WERI-Rb-1 (cell line): ENCODE data around the gene CRYL1.

Experiments used
- DNase-seq: peaks from one replicate; pipeline ENCODE4 v3.0.0-alpha.2; 2020
- H3K27ac ChIP-seq: fragments of 250-450 bp; sonication (Bioruptor Pico); 2 replicates; pipeline ENCODE4 v1.5.1; 2020; ENCODE audit warnings: mild to moderate bottlenecking, moderate library complexity
- H3K27me3 ChIP-seq: fragments of 250-450 bp; sonication (Bioruptor Pico); 2 replicates; pipeline ENCODE4 v1.5.1; 2021; ENCODE audit warnings: mild to moderate bottlenecking, low read depth, moderate library complexity; ENCODE audit not compliant: insufficient read depth, severe bottlenecking
- H3K36me3 ChIP-seq: fragments of 250-450 bp; sonication (Bioruptor Pico); 2 replicates; pipeline ENCODE4 v1.5.1; 2020; ENCODE audit warnings: mild to moderate bottlenecking, moderate library complexity
- H3K4me3 ChIP-seq: 2 replicates; pipeline ENCODE4 v1.5.1; 2011; ENCODE audit warnings: low read depth, mild to moderate bottlenecking, control low read depth, low read length
- H3K9me3 ChIP-seq: fragments of 250-450 bp; sonication (Bioruptor Pico); 2 replicates; pipeline ENCODE4 v1.5.1; 2021; ENCODE audit warnings: mild to moderate bottlenecking, moderate library complexity; ENCODE audit not compliant: severe bottlenecking
- TF ChIP-seq, protein P1 (sequence below): IDR thresholded peaks from 2 replicates; pipeline ENCODE4 v1.5.1; 2011; ENCODE audit warnings: low read depth, mild to moderate bottlenecking, control low read depth, inconsistent platforms, low read length

Gene CRYL1

DNA sequence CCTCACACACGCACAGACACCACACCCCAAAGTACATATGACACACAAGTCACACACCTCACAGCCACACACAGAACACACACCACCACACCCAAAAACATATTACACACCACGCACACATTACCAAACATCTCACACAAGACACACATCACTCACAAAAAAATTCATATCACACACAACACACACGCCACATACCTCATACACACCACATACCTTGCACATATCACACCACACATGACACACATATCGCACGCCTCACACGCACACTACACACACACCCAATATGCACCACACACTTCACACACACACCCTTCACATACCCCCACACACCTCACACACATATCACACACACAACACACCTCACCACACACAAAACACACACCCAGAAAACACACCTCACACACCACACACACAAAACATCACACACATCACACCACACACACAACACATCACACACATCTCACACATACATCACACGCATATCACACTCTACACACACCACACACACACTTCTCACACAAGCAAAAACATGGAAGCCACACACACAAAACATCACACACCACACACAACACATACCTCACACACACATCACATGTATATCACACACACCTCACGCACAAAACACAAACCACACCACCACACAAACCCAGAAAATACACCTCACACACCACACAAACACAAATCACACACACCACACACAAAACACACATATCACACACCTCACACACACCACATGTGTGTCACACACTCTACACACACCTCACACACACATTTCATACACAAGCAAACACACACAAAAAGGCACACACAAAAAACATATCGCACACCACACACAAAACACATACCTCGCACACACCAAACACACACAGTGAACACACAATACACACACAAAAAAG is 132.1 kb downstream of the CRYL1 start:
- H3K27ac ChIP-seq: no peak overlapping the region
- TF ChIP-seq, protein P1, sequence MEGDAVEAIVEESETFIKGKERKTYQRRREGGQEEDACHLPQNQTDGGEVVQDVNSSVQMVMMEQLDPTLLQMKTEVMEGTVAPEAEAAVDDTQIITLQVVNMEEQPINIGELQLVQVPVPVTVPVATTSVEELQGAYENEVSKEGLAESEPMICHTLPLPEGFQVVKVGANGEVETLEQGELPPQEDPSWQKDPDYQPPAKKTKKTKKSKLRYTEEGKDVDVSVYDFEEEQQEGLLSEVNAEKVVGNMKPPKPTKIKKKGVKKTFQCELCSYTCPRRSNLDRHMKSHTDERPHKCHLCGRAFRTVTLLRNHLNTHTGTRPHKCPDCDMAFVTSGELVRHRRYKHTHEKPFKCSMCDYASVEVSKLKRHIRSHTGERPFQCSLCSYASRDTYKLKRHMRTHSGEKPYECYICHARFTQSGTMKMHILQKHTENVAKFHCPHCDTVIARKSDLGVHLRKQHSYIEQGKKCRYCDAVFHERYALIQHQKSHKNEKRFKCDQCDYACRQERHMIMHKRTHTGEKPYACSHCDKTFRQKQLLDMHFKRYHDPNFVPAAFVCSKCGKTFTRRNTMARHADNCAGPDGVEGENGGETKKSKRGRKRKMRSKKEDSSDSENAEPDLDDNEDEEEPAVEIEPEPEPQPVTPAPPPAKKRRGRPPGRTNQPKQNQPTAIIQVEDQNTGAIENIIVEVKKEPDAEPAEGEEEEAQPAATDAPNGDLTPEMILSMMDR: no peak

DNA sequence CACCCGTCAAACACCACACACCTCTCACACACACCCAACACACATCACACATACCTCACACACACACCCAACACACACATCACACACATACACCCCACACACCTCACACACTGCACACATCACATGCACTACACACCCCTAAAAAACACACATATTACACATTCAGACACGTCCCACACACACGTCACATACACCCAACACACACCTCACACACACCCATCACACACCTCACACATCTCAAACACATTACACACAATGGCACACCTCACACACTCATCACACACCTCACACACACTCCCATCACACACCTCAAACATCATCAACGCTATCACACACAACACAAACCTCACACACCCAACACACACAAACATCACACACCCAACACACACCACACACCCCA is 133.1 kb downstream of the CRYL1 start:
- TF ChIP-seq, protein P1: no peak
- H3K9me3 ChIP-seq: peaks cover 14% of the 10 kb centered on the region
- no peak overlapping the region for H3K27ac ChIP-seq

More for the DNA sequence above, 132.1 kb downstream of the CRYL1 start:
- no peak overlapping the region for H3K4me3 ChIP-seq
- no peaks in the 10 kb centered on the region for H3K36me3 ChIP-seq
- DNase-seq: no peak
- H3K27me3 ChIP-seq: peaks cover 63% of the 10 kb centered on the region
- peaks cover 14% of the 10 kb centered on the region for H3K9me3 ChIP-seq

GRCh38 chr13:20391597-20392452 is 133.8 kb downstream of the CRYL1 start:
- Histone ChIP-seq H3K36me3 (no peaks in the 10 kb centered on the region), H3K4me3 (no peak overlapping the region), H3K9me3 (peaks cover 12% of the 10 kb centered on the region), H3K27me3 (peaks cover 64% of the 10 kb centered on the region), H3K27ac (no peak overlapping the region)
- TF ChIP-seq, protein P1: no peak
- DNase-seq: no peak

More for the DNA sequence above, 133.1 kb downstream of the CRYL1 start:
- H3K36me3 ChIP-seq: no peaks in the 10 kb centered on the region
- DNase-seq: no peak
- H3K4me3 ChIP-seq: no peak overlapping the region
- peaks cover 63% of the 10 kb centered on the region for H3K27me3 ChIP-seq

GRCh38 chr13:20390526-20391175 is 135.0 kb downstream of the CRYL1 start:
- Histone ChIP-seq H3K9me3 (peaks cover 9% of the 10 kb centered on the region), H3K4me3 (no peak overlapping the region), H3K36me3 (no peaks in the 10 kb centered on the region), H3K27me3 (peaks cover 69% of the 10 kb centered on the region), H3K27ac (no peak overlapping the region)
- no peak for DNase-seq
- TF ChIP-seq, protein P1: no peak

DNA sequence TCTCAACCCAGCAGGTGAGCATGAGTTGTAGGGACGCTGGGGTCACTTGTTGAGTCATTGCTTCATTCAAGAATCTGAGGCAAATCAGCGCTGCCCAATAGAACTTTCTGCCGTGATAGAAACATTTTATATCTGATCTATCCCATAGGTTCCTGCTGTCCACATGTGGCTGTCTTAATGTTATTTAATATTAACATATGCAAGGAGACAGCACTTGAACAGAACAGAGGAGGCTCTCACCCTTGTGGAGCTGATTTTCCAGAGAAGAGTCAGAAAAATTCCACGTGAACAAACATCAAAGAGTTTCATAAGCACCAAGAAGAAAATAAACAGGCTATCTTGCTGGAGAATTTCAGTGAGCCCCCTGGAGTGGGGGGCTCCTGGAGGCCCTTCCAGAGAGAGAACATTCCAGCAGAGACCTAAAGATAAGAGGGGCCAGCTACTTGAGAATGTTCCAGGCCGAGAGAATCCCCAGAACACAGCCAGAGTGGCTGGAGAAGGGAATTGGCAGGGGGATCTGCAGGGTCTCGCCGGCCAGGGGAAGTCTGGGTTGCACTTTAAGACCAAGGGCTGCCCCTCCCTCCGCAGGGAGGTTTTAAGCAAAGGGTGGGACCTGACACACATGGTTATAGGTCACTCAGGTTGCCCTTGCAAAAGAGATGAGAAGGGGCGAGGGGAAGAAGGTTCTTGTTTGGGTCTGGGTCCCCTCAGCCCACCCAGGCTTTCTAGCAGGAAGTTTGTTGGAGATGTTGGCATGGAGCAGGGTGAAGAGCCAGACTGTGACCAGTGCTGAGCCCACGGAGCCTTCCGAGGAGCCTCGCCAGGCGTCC is 135.7 kb downstream of the CRYL1 start:
- no peak overlapping the region for H3K27ac ChIP-seq
- DNase-seq: no peak
- H3K4me3 ChIP-seq: no peak overlapping the region
- H3K27me3 ChIP-seq: peaks cover 69% of the 10 kb centered on the region
- TF ChIP-seq, protein P1: no peak
- H3K36me3 ChIP-seq: no peaks in the 10 kb centered on the region
- H3K9me3 ChIP-seq: peaks cover 9% of the 10 kb centered on the region
